ENCODE measurements around the gene TRIP13. TPM values are rescaled to one million over a fixed set of nuclear protein-coding genes. Genes with fewer than 3 reads are reported as not detected.
A peak's percentile ranks its signal among the peaks of the same experiment; 100 is the strongest.

The TRIP13 gene
- total RNA-seq, 2 experiments from 2014 or later = 0.47 to 0.66 TPM

GRCh38 chr5:862367-863243 is 30.1 kb upstream of the TRIP13 start:
- Mint-ChIP-seq H3K27ac (no peak overlapping the region), H3K27me3 (no peaks in the 10 kb centered on the region), H3K36me3 (ENCODE audit: low read depth) (peaks cover 52% of the 10 kb centered on the region), H3K9me3 (no peaks in the 10 kb centered on the region), H3K4me1 (ENCODE audit: low read depth) (no peaks in the 10 kb centered on the region), H3K4me3 (no peak overlapping the region)
- intact Hi-C loops (cut with DNase I, micrococcal nuclease) = no loop called here
- Histone ChIP-seq H3K9me3 (ENCODE audit: control insufficient read depth in 1 of 2, insufficient read depth in 1 of 2, low read length in 2 of 2) (peaks cover 0 to 7% of the 10 kb centered on the region in 2 experiments), H3K27me3 (ENCODE audit: control insufficient read depth in 1 of 2, insufficient read depth in 2 of 2, low read length in 2 of 2) (no peaks in the 10 kb centered on the region), H3K27ac (ENCODE audit: low read depth in 1 of 2, low read length in 2 of 2) (no peak overlapping the region), H3K4me3 (ENCODE audit: low read length) (no peak overlapping the region), H3K36me3 (ENCODE audit: insufficient read depth, low read length) (peaks cover 52% of the 10 kb centered on the region), H3K4me1 (ENCODE audit: insufficient read depth, low read length) (no peaks in the 10 kb centered on the region)
- ATAC-seq (ENCODE audit: poor library complexity) (no peak), DNase-seq (no peak)
- ChIA-PET POLR2A (interaction anchor here (1.1 kb wide), 1 partner anchor 30 kb away, joined by 4 read pairs; the partner anchor contains the start of genes BRD9 and TRIP13), CTCF (no interaction called here)
- TF ChIP-seq CTCF (IDR thresholded peaks at IDR 0.05) = no peak

- POLR2A ChIA-PET = no interaction called here
- Mint-ChIP-seq H3K36me3 (ENCODE audit: low read depth) (peaks cover 57% of the 10 kb centered on the region), H3K27me3 (no peaks in the 10 kb centered on the region), H3K4me1 (ENCODE audit: low read depth) (no peaks in the 10 kb centered on the region), H3K27ac (no peak overlapping the region), H3K4me3 (no peak overlapping the region), H3K9me3 (no peaks in the 10 kb centered on the region)
- Histone ChIP-seq H3K4me1 (ENCODE audit: insufficient read depth, low read length) (no peaks in the 10 kb centered on the region), H3K27ac (ENCODE audit: low read depth in 1 of 2, low read length in 2 of 2) (no peak overlapping the region), H3K9me3 (ENCODE audit: control insufficient read depth in 1 of 2, insufficient read depth in 1 of 2, low read length in 2 of 2) (peaks cover 0 to 7% of the 10 kb centered on the region in 2 experiments), H3K27me3 (ENCODE audit: control insufficient read depth in 1 of 2, insufficient read depth in 2 of 2, low read length in 2 of 2) (no peaks in the 10 kb centered on the region), H3K36me3 (ENCODE audit: insufficient read depth, low read length) (peaks cover 59% of the 10 kb centered on the region), H3K4me3 (ENCODE audit: low read length) (no peak overlapping the region)
- ATAC-seq (ENCODE audit: poor library complexity) (peak; percentile 8), DNase-seq (no peak)
- CTCF ChIA-PET = no interaction called here
- intact Hi-C loops (cut with DNase I, micrococcal nuclease) = no loop called here
- no peak for TF ChIP-seq CTCF (IDR thresholded peaks at IDR 0.05)
Measured at GRCh38 chr5:863244-863805, 29.4 kb upstream of the TRIP13 start.

DNA sequence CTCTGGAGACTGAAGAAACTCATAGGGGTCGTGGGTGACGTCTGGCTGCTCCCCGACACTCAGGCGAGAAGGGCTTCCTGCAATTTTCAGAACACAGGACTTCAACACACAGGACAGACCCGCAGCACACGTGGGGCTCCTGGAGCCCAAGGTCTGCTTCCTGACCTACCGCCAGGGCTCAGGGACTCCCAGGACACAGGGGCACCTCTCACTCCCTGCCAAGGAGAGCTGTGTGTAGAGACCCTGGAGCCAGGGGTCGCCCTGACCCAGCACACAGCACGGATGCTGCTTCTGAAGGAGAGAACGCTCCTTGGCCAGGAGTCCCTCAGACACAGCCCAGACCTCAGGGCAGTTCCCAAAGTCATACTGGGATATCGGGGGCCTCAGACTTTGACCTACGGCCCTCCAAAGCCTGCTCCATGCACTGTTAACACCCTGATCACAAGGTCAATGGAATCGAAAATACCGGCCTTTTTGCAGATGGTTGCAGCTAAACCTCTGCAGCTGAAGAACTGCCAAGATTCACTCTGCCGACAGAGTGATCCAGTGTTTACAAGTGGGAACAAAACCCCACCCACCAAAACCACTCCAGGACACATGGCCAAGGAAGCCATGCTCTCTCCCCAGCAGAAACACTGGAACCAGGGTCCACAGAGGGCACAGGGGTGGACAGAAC is 28.1 kb upstream of the TRIP13 start:
- Mint-ChIP-seq H3K27ac (no peak overlapping the region), H3K4me1 (ENCODE audit: low read depth) (no peaks in the 10 kb centered on the region), H3K36me3 (ENCODE audit: low read depth) (peaks cover 60% of the 10 kb centered on the region), H3K9me3 (no peaks in the 10 kb centered on the region), H3K27me3 (no peaks in the 10 kb centered on the region), H3K4me3 (no peak overlapping the region)
- Histone ChIP-seq H3K9me3 (ENCODE audit: control insufficient read depth in 1 of 2, insufficient read depth in 1 of 2, low read length in 2 of 2) (peaks cover 0 to 7% of the 10 kb centered on the region in 2 experiments), H3K4me3 (ENCODE audit: low read length) (no peak overlapping the region), H3K36me3 (ENCODE audit: insufficient read depth, low read length) (peaks cover 72% of the 10 kb centered on the region), H3K27ac (ENCODE audit: low read depth in 1 of 2, low read length in 2 of 2) (no peak overlapping the region), H3K27me3 (ENCODE audit: control insufficient read depth in 1 of 2, insufficient read depth in 2 of 2, low read length in 2 of 2) (no peaks in the 10 kb centered on the region), H3K4me1 (ENCODE audit: insufficient read depth, low read length) (no peaks in the 10 kb centered on the region)
- no peak for TF ChIP-seq CTCF (IDR thresholded peaks at IDR 0.05)
- POLR2A ChIA-PET = no interaction called here
- ATAC-seq (ENCODE audit: poor library complexity) (no peak), DNase-seq (no peak)
- intact Hi-C loops (cut with DNase I, micrococcal nuclease) = no loop called here
- CTCF ChIA-PET = no interaction called here
